GM18907 (cell line): ENCODE results near the gene C1R.
"Not testable (repeated sequence)": the region's sequence is repeated elsewhere in the genome, so short reads cannot be mapped to it uniquely, and the experiment has no call there.

Experiments used
- ATAC-seq: cut with Tn5 transposase; IDR thresholded peaks from one replicate; pipeline ENCODE4 v1.9.1; 2021; ENCODE audit warnings: mild to moderate bottlenecking, moderate library complexity; ENCODE audit not compliant: unreplicated experiment

The C1R gene

DNA sequence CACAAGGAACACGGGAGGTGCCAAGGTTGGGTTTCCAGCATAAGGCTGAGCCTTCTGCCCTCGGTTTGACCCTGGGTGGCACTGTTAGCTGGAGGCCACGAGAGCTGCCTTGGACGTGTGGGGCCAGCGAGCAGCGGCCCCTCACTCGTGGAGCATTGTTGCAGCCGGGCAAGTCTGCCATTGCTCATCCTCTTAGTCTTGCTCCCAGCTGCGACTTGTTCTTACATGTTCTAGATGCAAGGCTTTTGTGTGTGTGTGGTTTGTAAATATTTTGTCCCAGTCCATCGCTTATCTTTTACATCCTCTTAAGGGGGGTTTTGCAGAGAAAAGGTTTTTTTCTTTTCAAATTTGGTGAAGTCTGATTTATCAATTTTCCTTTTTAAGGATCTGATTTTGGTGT is 52.8 kb downstream of the C1R start:
- ATAC-seq = no peak

DNA sequence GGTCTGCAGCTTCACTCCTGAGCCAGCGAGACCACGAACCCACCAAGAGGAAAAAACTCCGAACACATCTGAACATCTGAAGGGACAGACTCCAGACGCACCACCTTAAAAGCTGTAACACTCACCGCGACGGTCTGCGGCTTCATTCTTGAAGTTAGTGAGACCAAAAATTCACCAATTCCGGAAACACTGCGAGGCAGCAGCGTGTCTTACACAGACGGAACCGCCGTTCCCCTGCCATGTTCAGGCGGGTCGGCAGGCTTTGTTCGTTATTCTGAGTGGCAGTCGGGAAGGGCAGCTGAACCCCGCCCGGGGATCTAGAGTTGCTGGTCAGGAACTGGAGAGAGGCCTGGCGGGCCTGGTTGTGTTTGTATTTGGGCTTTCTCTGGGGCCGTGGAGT is 53.7 kb downstream of the C1R start:
- no peak for ATAC-seq

DNA sequence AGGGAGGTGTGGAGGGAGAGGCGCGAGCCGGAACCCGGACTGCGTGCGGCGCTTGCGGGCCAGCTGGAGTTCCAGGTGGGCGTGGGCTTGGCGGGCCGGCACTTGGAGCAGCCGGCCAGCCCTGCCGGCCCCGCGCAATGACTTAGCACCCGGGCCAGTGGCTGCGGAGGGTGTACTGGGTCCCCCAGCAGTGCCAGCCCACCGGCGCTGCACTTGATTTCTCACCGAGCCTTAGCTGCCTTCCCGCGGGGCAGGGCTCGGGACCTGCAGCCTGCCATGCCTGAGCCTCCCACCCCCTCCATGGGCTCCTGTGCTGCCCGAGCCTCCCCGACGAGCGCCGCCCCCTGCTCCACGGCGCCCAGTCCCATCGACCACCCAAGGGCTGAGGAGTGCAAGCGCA is 54.8 kb downstream of the C1R start:
- not testable (repeated sequence) for ATAC-seq

GRCh38 chr12:7035463-7035862 is 56.8 kb downstream of the C1R start:
- no peak for ATAC-seq

GRCh38 chr12:7034464-7034863 is 57.8 kb downstream of the C1R start:
- no peak for ATAC-seq

DNA sequence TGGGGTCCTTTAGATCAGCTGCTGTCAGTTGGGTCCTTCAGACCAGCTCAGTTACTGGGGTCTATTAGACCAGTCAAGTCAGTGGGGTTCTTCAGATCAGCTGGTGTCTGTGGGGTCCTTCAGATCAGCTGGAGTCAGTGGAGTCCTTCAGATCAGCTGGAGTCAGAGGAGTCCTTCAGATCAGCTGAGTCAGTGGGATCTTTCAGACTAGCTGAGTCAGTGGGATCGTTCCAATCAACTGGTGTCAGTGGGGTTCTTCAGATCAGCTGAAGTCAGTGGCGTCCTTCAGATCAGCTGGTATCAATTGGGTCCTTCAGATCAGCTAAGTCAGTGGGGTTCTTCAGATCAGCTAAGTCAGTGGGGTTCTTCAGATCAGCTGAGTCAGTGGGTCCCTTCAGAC is 59.3 kb downstream of the C1R start:
- no peak for ATAC-seq

- ATAC-seq = no peak
These were observed 60.9 kb downstream of the C1R start for GRCh38 chr12:7031306-7031705.
